Measurements from ENCODE around the gene PRICKLE1.

PRICKLE1 gene

GRCh38 chr12:42588524-42589464 lies 752 bp downstream of the PRICKLE1 start:
- no peak for DNase-seq

- no peak for DNase-seq
These were observed 1.7 kb downstream of the PRICKLE1 start for GRCh38 chr12:42587601-42588523.

- DNase-seq = no peak
These were observed 3.3 kb downstream of the PRICKLE1 start for GRCh38 chr12:42586268-42586667.

GRCh38 chr12:42585841-42586216 lies 3.7 kb downstream of the PRICKLE1 start:
- DNase-seq = no peak

- DNase-seq = no peak
These were observed 4.2 kb downstream of the PRICKLE1 start for GRCh38 chr12:42585154-42585840.

- DNase-seq = no peak
These were observed 4.9 kb downstream of the PRICKLE1 start for GRCh38 chr12:42584651-42585111.

- no peak for DNase-seq
These were observed 6.5 kb downstream of the PRICKLE1 start for GRCh38 chr12:42583016-42583415.

GRCh38 chr12:42582498-42582897 lies 7.0 kb downstream of the PRICKLE1 start:
- DNase-seq = no peak

- no peak for DNase-seq
These were observed 7.5 kb downstream of the PRICKLE1 start for GRCh38 chr12:42582050-42582449.

- DNase-seq = no peak
These were observed 13.2 kb downstream of the PRICKLE1 start for GRCh38 chr12:42576374-42576773.

- no peak for DNase-seq
These were observed 13.8 kb downstream of the PRICKLE1 start for GRCh38 chr12:42575717-42576116.

GRCh38 chr12:42574851-42575266 lies 14.7 kb downstream of the PRICKLE1 start:
- no peak for DNase-seq

GRCh38 chr12:42571327-42572009 lies 18.1 kb downstream of the PRICKLE1 start:
- no peak for DNase-seq

- DNase-seq = no peak
These were observed 19.5 kb downstream of the PRICKLE1 start for GRCh38 chr12:42570076-42570475.

- DNase-seq = no peak
These were observed 20.3 kb downstream of the PRICKLE1 start for GRCh38 chr12:42568952-42569915.

- no peak for DNase-seq
These were observed 23.9 kb downstream of the PRICKLE1 start for GRCh38 chr12:42565633-42566032.

- no peak for DNase-seq
These were observed 24.6 kb downstream of the PRICKLE1 start for GRCh38 chr12:42564996-42565395.

- no peak for DNase-seq
These were observed 25.0 kb downstream of the PRICKLE1 start for GRCh38 chr12:42564556-42564955.

- no peak for DNase-seq
These were observed 28.6 kb downstream of the PRICKLE1 start for GRCh38 chr12:42560977-42561376.

- no peak for DNase-seq
These were observed 31.9 kb downstream of the PRICKLE1 start for GRCh38 chr12:42557586-42558172.

GRCh38 chr12:42556917-42557316 lies 32.6 kb downstream of the PRICKLE1 start:
- DNase-seq = no peak

Measured in cortex of kidney (tissue), 1 donor.